ENCODE results near the gene SCN3B.

- no peak for TF ChIP-seq POLR2A (IDR thresholded peaks at IDR 0.05; ENCODE audit: low read length)
- TF ChIP-seq GATA1 (IDR thresholded peaks at IDR 0.05; ENCODE audit: low read depth, low read length), result no peak
Measured at GRCh38 chr11:123630126-123630608, 24.3 kb downstream of the SCN3B start.

Measured in erythroblast (primary cell).